HG02884 (cell line): ENCODE measurements around the gene ARGLU1.
A peak's percentile ranks its signal among the peaks of the same experiment; 100 is the strongest.

Source experiments
- ATAC-seq: cut with Tn5 transposase; IDR thresholded peaks from one replicate; pipeline ENCODE4 v1.9.1; 2021; ENCODE audit warnings: mild to moderate bottlenecking, moderate library complexity; ENCODE audit not compliant: unreplicated experiment

The ARGLU1 gene

GRCh38 chr13:106505295-106505694, 62.6 kb downstream of the ARGLU1 start:
- no peak for ATAC-seq

GRCh38 chr13:106503730-106504453, 64.0 kb downstream of the ARGLU1 start:
- ATAC-seq: no peak

GRCh38 chr13:106503272-106503671, 64.7 kb downstream of the ARGLU1 start:
- ATAC-seq: no peak

- ATAC-seq: no peak
Observed at GRCh38 chr13:106500445-106500844, 67.5 kb downstream of the ARGLU1 start.

- ATAC-seq: peak; percentile 66
Observed at GRCh38 chr13:106499896-106500295, 68.0 kb downstream of the ARGLU1 start.

GRCh38 chr13:106499113-106499512, 68.8 kb downstream of the ARGLU1 start:
- ATAC-seq: no peak

GRCh38 chr13:106498571-106498970, 69.4 kb downstream of the ARGLU1 start:
- no peak for ATAC-seq

- no peak for ATAC-seq
Observed at GRCh38 chr13:106498158-106498557, 69.8 kb downstream of the ARGLU1 start.

- no peak for ATAC-seq
Observed at GRCh38 chr13:106497079-106497478, 70.9 kb downstream of the ARGLU1 start.

GRCh38 chr13:106496072-106496997, 71.6 kb downstream of the ARGLU1 start:
- ATAC-seq: no peak

GRCh38 chr13:106494936-106495335, 73.0 kb downstream of the ARGLU1 start:
- no peak for ATAC-seq

GRCh38 chr13:106494506-106494905, 73.4 kb downstream of the ARGLU1 start:
- no peak for ATAC-seq

- ATAC-seq: peak; percentile 78
Observed at GRCh38 chr13:106493533-106494220, 74.3 kb downstream of the ARGLU1 start.

GRCh38 chr13:106492588-106493475, 75.1 kb downstream of the ARGLU1 start:
- ATAC-seq: no peak

GRCh38 chr13:106491928-106492587, 75.9 kb downstream of the ARGLU1 start:
- ATAC-seq: no peak
